Natural killer cell treated with Interleukin-12 subunit alpha and Interleukin-12 subunit beta and Interleukin-15 and Interleukin-18, amount 100 ng/mL, for 72 hours (primary cell): ENCODE data around the gene GSG1L. TPM values are rescaled to one million over a fixed set of nuclear protein-coding genes. Genes with fewer than 3 reads are reported as not detected.
"Not testable (repeated sequence)": the region's sequence is repeated elsewhere in the genome, so short reads cannot be mapped to it uniquely, and the experiment has no call there.

Experiments used
- ATAC-seq, 2 donors: fragments of 150-1000 bp; cut with Tn5 transposase in 1 of 2; sonication (Bioruptor Pico), chemical (Tn5 transposase) in 1 of 2; 2 replicates each; pipeline ENCODE4 v1.10.0; 2021
- DNase-seq: peaks from one replicate; pipeline ENCODE4 v3.0.0; 2022; ENCODE audit warnings: low spot score
- H3K27ac Mint-ChIP-seq, 2 donors: 1 replicate in 1 of 2; 2 replicates in 1 of 2; pipeline ENCODE4 v1.8.0; 2022; ENCODE audit warnings: mixed read lengths in 2 of 2, mild to moderate bottlenecking in 1 of 2, moderate library complexity in 1 of 2
- H3K27me3 Mint-ChIP-seq, 2 donors: 1 replicate in 1 of 2; 2 replicates in 1 of 2; pipeline ENCODE4 v1.8.0; 2022; ENCODE audit warnings: mixed read lengths in 2 of 2
- H3K36me3 Mint-ChIP-seq: one replicate; pipeline ENCODE4 v1.8.0; 2022; ENCODE audit warnings: mixed read lengths
- H3K4me1 Mint-ChIP-seq, 2 donors: 1 replicate in 1 of 2; 2 replicates in 1 of 2; pipeline ENCODE4 v1.8.0; 2022; ENCODE audit warnings: low read depth in 2 of 2, mixed read lengths in 2 of 2, mild to moderate bottlenecking in 1 of 2
- H3K4me3 Mint-ChIP-seq: one replicate; pipeline ENCODE4 v1.8.0; 2022; ENCODE audit warnings: mixed read lengths
- H3K9me3 Mint-ChIP-seq: 2 replicates; pipeline ENCODE4 v1.8.0; 2022; ENCODE audit warnings: mixed read lengths
- total RNA-seq, 2 donors: library from RNA; stranded (reverse); gene quantifications; one replicate each; pipeline ENCODE4 v1.2.3, GENCODE V29; 2022

Gene GSG1L
- total RNA-seq, 2 donors from 2014 or later: not detected

DNA sequence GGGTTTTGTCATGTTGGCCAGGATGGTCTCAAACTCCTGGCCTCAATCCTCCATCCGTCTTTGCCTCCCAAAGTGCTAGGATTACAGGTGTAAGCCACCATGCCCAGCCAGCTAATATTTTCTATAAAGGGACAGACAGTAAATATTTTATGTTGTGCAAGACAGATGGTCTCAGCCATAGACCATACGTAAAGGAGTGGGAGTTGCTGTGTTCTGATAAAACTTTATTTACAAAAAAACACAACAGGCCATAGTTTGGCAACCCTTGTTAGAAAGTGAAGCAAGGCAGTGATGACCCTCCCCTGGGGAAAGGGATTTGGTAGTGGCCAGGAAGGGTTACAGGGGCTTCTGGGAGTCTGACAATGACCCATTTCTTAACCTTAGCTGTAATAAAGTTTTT is 119.7 kb downstream of the GSG1L start:
- Mint-ChIP-seq H3K4me1 (no peaks in the 10 kb centered on the region), H3K27me3 (peaks cover 8 to 19% of the 10 kb centered on the region in 2 donors), H3K36me3 (no peaks in the 10 kb centered on the region), H3K9me3 (no peaks in the 10 kb centered on the region), H3K27ac (no peak overlapping the region), H3K4me3 (no peak overlapping the region)
- ATAC-seq: no peak
- no peak for DNase-seq

DNA sequence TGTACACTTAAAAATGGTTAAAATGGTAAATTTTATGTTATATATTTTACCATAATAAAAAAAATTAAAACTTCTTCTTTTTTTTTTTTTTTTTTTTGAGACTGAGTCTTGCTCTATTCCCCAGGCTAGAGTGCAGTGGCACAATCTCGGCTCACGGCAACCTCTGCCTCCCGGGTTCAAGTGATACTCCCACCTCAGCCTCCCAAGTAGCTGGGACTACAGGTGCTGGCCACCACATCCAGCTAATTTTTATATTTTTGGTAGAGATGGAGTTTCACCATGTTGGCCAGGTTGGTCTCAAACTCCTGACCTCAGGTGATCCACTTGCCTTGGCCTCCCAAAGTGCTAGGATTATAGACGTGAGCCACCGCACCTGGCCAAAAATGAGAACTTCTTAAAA is 121.4 kb downstream of the GSG1L start:
- H3K36me3 Mint-ChIP-seq, H3K4me3 Mint-ChIP-seq, H3K4me1 Mint-ChIP-seq, ATAC-seq, DNase-seq, H3K9me3 Mint-ChIP-seq, H3K27ac Mint-ChIP-seq: not testable (repeated sequence)
- peaks cover 8 to 19% of the 10 kb centered on the region in 2 donors for H3K27me3 Mint-ChIP-seq

DNA sequence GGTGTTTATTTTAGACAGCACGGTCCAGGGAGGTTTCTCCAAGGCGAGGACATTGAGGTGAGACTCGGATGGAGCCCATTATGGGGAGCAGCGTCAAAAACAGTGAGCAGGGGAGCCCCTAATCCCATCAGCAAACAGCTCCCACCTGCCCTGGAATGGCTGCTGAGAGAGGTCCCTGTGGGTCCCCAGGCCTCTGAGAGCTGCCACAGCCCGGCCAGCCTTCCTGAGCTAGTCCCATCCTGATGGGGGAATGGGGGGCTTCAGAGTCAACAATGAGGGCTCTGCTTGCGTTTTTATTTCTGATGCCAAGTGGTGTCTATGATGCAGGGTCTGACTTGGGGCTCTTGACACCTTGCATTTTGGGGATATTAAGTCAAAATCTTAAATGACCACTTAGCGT is 128.4 kb downstream of the GSG1L start:
- peaks cover 16 to 18% of the 10 kb centered on the region in 2 donors for H3K27me3 Mint-ChIP-seq
- no peaks in the 10 kb centered on the region for H3K9me3 Mint-ChIP-seq

DNA sequence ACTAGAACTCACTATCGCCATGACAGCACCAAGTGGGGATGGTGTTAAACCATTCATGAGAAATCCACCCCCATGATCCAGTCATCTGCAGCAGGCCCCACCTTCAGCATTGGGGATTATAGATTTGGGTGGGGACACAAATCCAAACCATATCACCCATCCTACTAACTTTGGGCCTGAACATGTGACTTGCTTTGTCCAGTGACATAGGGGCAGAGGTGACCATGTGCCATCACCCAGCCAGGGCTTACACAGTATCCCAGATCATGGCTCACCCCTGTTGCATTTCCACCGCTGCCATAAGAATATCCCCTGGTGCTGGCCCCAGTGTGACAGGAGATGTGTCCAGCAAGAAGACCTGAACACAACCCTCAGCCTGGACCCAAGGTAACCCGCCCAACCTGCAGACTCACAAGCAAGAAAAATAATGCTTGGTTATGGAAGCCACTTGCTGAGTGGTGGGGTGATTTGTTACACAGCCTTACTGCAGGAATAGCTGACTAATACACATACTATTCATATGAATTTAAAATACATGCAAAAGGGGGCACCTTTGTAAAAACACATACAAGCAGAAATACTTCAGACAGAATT is 130.9 kb downstream of the GSG1L start:
- Mint-ChIP-seq H3K9me3 (no peaks in the 10 kb centered on the region), H3K4me1 (peaks cover 0 to 4% of the 10 kb centered on the region in 2 donors), H3K4me3 (no peak overlapping the region), H3K36me3 (no peaks in the 10 kb centered on the region), H3K27ac (no peak overlapping the region), H3K27me3 (peaks cover 17 to 22% of the 10 kb centered on the region in 2 donors)
- DNase-seq: no peak
- no peak for ATAC-seq

More for the DNA sequence above, 128.4 kb downstream of the GSG1L start:
- Mint-ChIP-seq H3K27ac (no peak overlapping the region), H3K4me3 (no peak overlapping the region), H3K36me3 (no peaks in the 10 kb centered on the region), H3K4me1 (peaks cover 0 to 4% of the 10 kb centered on the region in 2 donors)
- DNase-seq: no peak
- ATAC-seq: no peak

DNA sequence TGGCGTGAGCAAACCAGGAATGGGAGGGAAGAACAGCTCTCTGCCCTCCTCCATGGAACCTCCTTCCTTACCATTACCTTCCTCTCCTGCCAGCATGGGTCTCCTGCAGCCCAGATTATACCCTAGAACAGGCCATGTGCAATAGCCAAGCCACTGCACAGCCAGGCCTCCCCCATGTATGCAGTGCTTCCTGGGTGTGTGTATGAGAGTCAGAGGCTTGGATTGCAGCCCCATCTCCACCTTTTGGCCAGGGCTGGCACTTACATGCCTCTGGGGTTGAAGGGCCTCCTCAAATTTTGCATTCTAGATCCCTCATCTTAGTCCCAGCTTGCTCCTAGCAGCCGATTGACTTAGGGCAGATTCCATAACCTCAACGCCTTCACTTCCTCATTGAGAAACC is 133.7 kb downstream of the GSG1L start:
- ATAC-seq (no peak), DNase-seq (no peak)
- no peak overlapping the region for H3K27ac Mint-ChIP-seq
- peaks cover 0 to 4% of the 10 kb centered on the region in 2 donors for H3K4me1 Mint-ChIP-seq
- no peaks in the 10 kb centered on the region for H3K9me3 Mint-ChIP-seq
- no peak overlapping the region for H3K4me3 Mint-ChIP-seq
- no peaks in the 10 kb centered on the region for H3K36me3 Mint-ChIP-seq
- H3K27me3 Mint-ChIP-seq: peaks cover 21% of the 10 kb centered on the region in 2 donors

DNA sequence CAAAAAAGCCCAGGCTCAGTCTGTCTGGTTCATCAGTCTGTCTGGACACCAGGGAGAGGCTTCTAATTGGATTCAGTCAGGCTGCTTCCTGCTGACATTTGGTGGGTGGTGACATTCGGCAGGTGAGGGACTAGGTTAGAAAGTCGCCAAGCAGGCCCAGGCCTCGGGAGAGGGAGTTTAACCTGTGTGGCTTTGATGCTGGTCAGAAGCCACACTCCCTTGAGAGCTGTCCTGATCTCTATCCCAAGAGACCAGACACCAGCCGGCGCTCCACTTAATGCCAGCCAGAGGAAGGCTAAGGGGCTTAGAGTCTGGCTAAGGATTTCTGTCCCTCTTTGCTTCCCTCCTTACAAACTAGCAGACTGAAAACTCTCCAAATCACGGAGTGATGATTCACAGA is 135.0 kb downstream of the GSG1L start:
- H3K4me3 Mint-ChIP-seq: no peak overlapping the region
- DNase-seq (no peak), ATAC-seq (no peak)
- peaks cover 0 to 4% of the 10 kb centered on the region in 2 donors for H3K4me1 Mint-ChIP-seq
- H3K27ac Mint-ChIP-seq: no peak overlapping the region
- no peaks in the 10 kb centered on the region for H3K36me3 Mint-ChIP-seq
- no peaks in the 10 kb centered on the region for H3K9me3 Mint-ChIP-seq
- H3K27me3 Mint-ChIP-seq: peaks cover 18 to 22% of the 10 kb centered on the region in 2 donors

DNA sequence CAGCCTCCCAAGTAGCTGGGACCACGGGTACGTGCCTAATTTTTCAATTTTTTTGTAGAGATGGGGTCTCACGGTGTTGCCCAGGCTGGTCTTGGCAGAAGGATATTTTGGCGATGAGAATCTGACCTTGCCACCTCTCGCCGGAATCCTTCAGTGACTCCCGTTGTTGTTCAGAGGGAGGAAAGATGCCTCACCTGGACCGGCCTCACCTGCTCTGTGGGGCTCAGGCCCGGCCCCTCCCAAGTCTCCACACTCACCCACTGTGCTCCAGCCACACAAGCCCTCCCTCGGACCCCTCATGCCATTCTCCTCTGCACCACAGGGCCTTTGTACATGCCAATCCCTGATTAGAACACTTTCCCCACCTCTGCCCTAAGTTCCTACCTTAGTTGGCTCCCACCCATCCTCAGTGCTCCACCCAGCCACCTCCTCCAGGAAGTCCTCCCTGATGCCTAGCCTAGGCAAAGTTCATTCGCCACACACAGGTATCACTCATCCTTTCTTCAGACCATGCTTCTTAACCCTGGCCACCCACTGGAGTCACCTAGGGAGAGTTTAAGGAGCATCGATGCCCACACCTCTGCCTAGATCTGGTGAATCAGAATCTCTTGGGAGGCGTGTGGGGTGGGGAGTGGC is 136.1 kb downstream of the GSG1L start:
- Mint-ChIP-seq H3K9me3 (no peaks in the 10 kb centered on the region), H3K4me3 (no peak overlapping the region), H3K27me3 (peaks cover 20 to 27% of the 10 kb centered on the region in 2 donors), H3K27ac (no peak overlapping the region), H3K4me1 (peaks cover 0 to 4% of the 10 kb centered on the region in 2 donors), H3K36me3 (no peaks in the 10 kb centered on the region)
- DNase-seq: no peak
- no peak for ATAC-seq

DNA sequence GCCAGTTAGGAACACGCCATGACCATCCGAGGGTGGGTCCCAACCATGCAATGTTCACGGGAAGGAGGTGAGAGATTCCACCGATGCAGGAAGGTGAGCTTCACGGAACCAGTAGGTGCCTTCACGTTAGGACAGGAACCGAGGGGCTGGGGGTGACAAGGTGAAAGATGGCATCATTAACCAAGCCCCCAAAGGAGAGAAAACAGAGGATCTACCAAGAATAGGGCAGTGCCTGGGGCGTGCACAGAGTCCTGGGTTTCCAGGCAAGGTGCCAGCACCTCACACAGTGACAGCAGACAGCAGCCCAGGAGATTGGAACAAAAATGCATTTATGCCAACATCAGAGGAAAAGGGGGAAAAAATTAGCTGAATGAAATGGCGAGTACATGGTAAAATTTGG is 137.9 kb downstream of the GSG1L start:
- Mint-ChIP-seq H3K36me3 (no peaks in the 10 kb centered on the region), H3K4me3 (no peak overlapping the region), H3K9me3 (no peaks in the 10 kb centered on the region), H3K4me1 (peaks cover 0 to 4% of the 10 kb centered on the region in 2 donors), H3K27me3 (peaks cover 32 to 42% of the 10 kb centered on the region in 2 donors), H3K27ac (no peak overlapping the region)
- ATAC-seq (no peak), DNase-seq (no peak)

DNA sequence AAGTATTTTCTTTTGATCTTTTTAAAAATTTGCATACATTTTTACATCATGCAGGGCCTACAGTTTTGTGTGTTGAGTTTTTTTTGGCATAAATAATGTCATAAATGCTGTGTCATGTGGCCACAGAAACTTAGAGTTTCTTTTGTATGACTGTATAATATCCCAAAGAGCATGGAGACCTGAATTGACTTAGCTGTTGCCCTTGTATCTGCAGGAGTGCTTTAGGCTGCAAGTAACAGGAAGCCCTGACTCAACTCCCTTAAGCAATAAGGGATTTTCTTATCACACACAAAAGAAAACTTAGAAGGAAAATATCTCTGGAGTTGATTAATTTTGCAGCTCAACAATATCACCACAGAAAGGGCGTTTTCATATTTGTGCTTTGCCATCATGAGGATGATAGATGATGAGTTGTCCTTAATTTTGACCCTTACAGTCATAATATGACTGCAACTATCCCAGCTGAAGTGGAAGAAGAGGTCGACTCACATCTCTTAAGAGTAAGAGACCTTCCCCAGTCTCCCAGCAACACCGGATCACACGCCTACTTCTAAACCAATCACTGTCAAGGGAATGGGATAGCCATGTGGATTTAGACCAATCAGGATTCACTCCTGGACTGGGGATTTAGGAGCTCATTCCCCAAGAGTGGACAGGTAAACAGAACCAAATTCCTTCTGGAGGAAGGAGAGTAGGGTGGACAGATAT is 138.9 kb downstream of the GSG1L start:
- no peaks in the 10 kb centered on the region for H3K9me3 Mint-ChIP-seq
- no peak overlapping the region for H3K4me3 Mint-ChIP-seq
- H3K36me3 Mint-ChIP-seq: no peaks in the 10 kb centered on the region
- peaks cover 29 to 35% of the 10 kb centered on the region in 2 donors for H3K27me3 Mint-ChIP-seq
- no peak for DNase-seq
- H3K27ac Mint-ChIP-seq: no peak overlapping the region
- ATAC-seq: no peak
- no peaks in the 10 kb centered on the region for H3K4me1 Mint-ChIP-seq

DNA sequence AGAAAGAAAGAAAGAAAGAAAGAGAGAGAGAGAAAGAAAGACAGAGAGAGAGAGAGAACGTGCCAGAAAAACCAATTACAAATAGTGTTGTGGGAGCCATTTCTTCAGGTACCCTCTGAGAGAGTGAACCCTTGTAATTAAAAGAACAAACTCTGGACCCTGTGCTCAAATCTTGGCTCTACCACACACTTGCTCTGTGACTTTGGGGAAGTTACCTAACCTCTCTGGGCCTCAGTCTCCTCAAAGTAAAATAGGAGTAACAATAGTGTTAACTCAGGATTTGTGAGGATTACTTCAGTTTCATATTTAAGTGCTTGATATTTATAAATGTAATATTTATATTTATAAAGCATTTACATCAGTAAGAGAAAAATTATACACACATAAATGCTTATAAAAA is 139.8 kb downstream of the GSG1L start:
- ATAC-seq (no peak), DNase-seq (no peak)
- Mint-ChIP-seq H3K36me3 (no peaks in the 10 kb centered on the region), H3K27ac (no peak overlapping the region), H3K4me3 (no peak overlapping the region), H3K4me1 (no peaks in the 10 kb centered on the region), H3K9me3 (no peaks in the 10 kb centered on the region), H3K27me3 (peaks cover 38 to 43% of the 10 kb centered on the region in 2 donors)

DNA sequence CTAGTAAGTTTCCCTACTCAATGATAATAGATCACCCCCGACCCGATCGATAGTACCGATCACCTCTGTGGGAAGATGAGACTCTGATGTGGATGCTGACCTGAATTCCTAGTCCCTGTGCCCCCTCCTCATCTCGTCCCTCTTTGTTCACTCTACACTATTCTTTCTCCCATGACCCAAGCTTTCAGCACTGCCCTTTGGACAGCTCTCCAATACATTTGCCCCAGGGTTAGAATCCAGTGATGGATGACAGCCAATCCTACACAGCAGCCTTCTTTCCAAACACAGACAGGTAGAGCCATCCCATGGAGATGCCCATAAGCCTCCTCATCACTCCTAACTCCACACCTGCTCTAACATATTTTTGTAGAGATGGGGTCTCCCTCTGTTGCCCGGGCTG is 141.1 kb downstream of the GSG1L start:
- Mint-ChIP-seq H3K9me3 (no peaks in the 10 kb centered on the region), H3K27ac (no peak overlapping the region), H3K27me3 (peaks cover 39 to 43% of the 10 kb centered on the region in 2 donors), H3K4me3 (no peak overlapping the region), H3K4me1 (no peaks in the 10 kb centered on the region), H3K36me3 (no peaks in the 10 kb centered on the region)
- DNase-seq (no peak), ATAC-seq (no peak)

DNA sequence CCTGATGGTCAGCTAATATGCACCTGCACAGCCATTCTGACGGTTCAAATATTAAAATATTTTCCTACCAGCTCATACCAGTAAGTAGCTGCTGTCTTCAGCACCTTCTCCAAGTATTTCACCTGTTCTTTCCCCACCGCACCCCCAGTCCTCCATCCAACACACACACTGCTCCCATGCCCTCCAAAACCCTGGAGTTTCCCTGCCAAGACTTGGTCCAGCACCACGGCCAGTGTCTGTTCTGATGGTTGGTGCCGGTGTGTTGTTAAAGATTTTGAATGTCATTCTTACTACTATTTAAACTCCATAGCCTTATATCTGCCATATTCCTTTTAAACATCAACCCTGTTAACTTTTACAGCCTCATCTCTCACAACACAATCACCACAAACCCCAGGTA is 142.4 kb downstream of the GSG1L start:
- Mint-ChIP-seq H3K27me3 (peaks cover 46 to 50% of the 10 kb centered on the region in 2 donors), H3K27ac (no peak overlapping the region), H3K4me3 (no peak overlapping the region), H3K36me3 (no peaks in the 10 kb centered on the region), H3K4me1 (no peaks in the 10 kb centered on the region), H3K9me3 (no peaks in the 10 kb centered on the region)
- ATAC-seq: no peak
- no peak for DNase-seq

DNA sequence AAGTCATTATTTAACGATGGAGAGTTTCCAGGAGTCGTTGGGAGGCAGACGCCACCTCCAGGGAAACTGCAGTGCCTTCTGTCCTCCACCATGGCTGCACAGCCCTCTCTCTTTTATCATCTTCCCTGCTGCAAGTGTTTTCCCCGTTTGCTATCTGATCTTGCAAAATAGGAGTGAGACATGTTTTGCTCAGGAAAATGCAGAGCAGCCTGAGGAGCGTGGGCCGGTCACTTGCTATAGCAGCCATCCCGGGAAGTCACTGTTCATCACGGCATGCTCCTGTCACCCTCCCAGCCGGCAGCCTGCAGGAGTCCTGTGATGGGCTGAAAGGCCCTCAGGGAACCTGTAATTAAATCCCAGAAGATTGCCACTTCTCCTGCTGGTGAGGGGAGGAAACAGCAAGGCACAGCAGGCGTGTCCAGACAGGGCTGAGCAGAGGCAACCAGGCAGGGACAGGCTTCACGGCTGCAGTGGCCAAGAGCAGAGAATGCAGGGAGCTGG is 143.1 kb downstream of the GSG1L start:
- Mint-ChIP-seq H3K9me3 (no peaks in the 10 kb centered on the region), H3K4me3 (no peak overlapping the region), H3K4me1 (no peaks in the 10 kb centered on the region), H3K27me3 (peaks cover 41 to 45% of the 10 kb centered on the region in 2 donors), H3K36me3 (no peaks in the 10 kb centered on the region), H3K27ac (no peak overlapping the region)
- ATAC-seq (no peak), DNase-seq (no peak)

DNA sequence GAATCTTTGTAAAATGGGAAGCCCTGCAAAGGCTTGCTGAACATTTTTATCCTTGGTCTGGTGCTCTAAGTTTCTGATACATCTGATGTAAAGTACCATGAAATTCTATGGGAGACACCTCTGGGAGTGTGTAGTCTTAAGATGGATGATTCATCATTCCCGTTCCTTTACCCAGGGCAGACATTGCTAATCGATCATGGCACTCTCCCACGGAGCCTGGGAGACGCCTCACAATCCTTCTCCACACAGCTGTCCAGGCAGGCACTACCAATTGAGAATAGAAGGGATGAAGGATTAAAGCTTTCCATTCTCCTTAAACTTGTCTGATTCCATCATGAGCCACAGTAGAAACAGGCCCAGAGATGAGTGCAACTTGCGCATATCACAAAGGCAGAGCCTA is 144.8 kb downstream of the GSG1L start:
- Mint-ChIP-seq H3K4me3 (no peak overlapping the region), H3K9me3 (no peaks in the 10 kb centered on the region), H3K27ac (no peak overlapping the region), H3K27me3 (peaks cover 38 to 39% of the 10 kb centered on the region in 2 donors), H3K4me1 (no peaks in the 10 kb centered on the region), H3K36me3 (no peaks in the 10 kb centered on the region)
- ATAC-seq (no peak), DNase-seq (no peak)
